Ishikawa (cell line): ENCODE results near the gene SPRED2.

Experiments used
- CEBPB ChIP-seq: IDR thresholded peaks from 2 replicates; pipeline ENCODE4 v1.6.1; 2012
- CREB1 ChIP-seq: IDR thresholded peaks from 2 replicates; pipeline ENCODE4 v1.6.1; 2012; ENCODE audit warnings: low read depth
- EGR1 ChIP-seq: IDR thresholded peaks from 2 replicates; pipeline ENCODE4 v1.6.1; 2012
- EP300 ChIP-seq: IDR thresholded peaks from 2 replicates; pipeline ENCODE4 v1.6.1; 2012; ENCODE audit warnings: borderline replicate concordance
- FOXM1 ChIP-seq: IDR thresholded peaks from 2 replicates; pipeline ENCODE4 v1.6.1; 2012; ENCODE audit warnings: low read depth, borderline replicate concordance
- NFIC ChIP-seq: IDR thresholded peaks from 2 replicates; pipeline ENCODE4 v1.6.1; 2012
- RAD21 ChIP-seq: IDR thresholded peaks from 2 replicates; pipeline ENCODE4 v1.6.1; 2012; ENCODE audit warnings: low read depth
- TAF1 ChIP-seq: IDR thresholded peaks from 2 replicates; pipeline ENCODE4 v1.6.1; 2012; ENCODE audit warnings: low read depth, mild to moderate bottlenecking
- TCF12 ChIP-seq: IDR thresholded peaks from 2 replicates; pipeline ENCODE4 v1.6.1; 2012; ENCODE audit warnings: low read depth
- TEAD4 ChIP-seq: IDR thresholded peaks from 2 replicates; pipeline ENCODE4 v1.6.1; 2012
- YY1 ChIP-seq: IDR thresholded peaks from 2 replicates; pipeline ENCODE4 v1.6.1; 2012; ENCODE audit warnings: low read depth
- ZBTB7A ChIP-seq: IDR thresholded peaks from 2 replicates; pipeline ENCODE4 v1.6.1; 2012; ENCODE audit warnings: low read depth
- TF ChIP-seq, protein P1 (sequence below): IDR thresholded peaks from 2 replicates; pipeline ENCODE4 v1.6.1; 2012; ENCODE audit warnings: low read depth, mild to moderate bottlenecking
- TF ChIP-seq, protein P2 (sequence below): IDR thresholded peaks from 2 replicates; pipeline ENCODE4 v1.6.1; 2012
- TF ChIP-seq, protein P3 (sequence below): IDR thresholded peaks from 2 replicates; pipeline ENCODE4 v1.6.1; 2012

SPRED2 gene

DNA sequence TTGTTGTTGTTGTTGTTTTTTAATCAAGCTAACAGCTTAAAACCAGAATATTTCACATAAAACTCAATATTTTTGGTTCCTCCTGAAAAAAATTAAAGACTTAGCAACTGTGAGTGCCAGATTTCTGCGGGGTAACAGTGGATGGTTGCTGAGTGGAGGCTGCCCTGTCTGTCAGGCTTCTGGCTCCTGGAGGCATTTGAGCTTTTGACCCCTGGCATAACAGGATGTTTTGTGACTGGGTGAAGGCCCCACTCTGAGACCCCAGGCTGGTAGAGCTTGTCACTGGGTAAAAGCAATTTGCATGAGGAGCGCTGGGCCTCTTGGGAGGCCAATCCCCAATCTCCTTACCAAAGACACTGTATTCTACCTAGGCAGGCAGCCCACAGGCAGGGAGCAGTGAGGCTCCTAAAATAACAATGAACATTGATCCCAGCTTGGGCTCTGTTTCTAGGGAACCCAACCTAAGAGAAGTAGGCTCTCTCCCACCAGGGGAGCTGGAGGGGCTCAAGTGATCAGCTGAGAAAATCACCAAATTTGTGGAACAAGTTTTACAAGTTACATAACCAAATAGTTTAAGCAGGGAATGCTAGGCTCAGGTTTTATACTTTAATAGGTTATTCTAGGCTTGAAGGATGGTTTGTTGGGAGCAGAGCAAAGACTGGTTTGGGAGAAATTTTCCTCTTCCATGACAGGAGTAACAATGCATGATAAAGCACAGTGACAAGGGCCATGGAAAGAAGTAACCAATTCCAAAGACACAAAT is 5.9 kb upstream of the SPRED2 start:
- TF ChIP-seq FOXM1 (no peak), TCF12 (no peak), CEBPB (no peak), EP300 (no peak), TEAD4 (no peak), EGR1 (no peak), CREB1 (no peak), RAD21 (no peak)
- TF ChIP-seq, protein P1, sequence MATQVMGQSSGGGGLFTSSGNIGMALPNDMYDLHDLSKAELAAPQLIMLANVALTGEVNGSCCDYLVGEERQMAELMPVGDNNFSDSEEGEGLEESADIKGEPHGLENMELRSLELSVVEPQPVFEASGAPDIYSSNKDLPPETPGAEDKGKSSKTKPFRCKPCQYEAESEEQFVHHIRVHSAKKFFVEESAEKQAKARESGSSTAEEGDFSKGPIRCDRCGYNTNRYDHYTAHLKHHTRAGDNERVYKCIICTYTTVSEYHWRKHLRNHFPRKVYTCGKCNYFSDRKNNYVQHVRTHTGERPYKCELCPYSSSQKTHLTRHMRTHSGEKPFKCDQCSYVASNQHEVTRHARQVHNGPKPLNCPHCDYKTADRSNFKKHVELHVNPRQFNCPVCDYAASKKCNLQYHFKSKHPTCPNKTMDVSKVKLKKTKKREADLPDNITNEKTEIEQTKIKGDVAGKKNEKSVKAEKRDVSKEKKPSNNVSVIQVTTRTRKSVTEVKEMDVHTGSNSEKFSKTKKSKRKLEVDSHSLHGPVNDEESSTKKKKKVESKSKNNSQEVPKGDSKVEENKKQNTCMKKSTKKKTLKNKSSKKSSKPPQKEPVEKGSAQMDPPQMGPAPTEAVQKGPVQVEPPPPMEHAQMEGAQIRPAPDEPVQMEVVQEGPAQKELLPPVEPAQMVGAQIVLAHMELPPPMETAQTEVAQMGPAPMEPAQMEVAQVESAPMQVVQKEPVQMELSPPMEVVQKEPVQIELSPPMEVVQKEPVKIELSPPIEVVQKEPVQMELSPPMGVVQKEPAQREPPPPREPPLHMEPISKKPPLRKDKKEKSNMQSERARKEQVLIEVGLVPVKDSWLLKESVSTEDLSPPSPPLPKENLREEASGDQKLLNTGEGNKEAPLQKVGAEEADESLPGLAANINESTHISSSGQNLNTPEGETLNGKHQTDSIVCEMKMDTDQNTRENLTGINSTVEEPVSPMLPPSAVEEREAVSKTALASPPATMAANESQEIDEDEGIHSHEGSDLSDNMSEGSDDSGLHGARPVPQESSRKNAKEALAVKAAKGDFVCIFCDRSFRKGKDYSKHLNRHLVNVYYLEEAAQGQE: no peak
- TF ChIP-seq, protein P2, sequence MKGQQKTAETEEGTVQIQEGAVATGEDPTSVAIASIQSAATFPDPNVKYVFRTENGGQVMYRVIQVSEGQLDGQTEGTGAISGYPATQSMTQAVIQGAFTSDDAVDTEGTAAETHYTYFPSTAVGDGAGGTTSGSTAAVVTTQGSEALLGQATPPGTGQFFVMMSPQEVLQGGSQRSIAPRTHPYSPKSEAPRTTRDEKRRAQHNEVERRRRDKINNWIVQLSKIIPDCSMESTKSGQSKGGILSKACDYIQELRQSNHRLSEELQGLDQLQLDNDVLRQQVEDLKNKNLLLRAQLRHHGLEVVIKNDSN: no peak

DNA sequence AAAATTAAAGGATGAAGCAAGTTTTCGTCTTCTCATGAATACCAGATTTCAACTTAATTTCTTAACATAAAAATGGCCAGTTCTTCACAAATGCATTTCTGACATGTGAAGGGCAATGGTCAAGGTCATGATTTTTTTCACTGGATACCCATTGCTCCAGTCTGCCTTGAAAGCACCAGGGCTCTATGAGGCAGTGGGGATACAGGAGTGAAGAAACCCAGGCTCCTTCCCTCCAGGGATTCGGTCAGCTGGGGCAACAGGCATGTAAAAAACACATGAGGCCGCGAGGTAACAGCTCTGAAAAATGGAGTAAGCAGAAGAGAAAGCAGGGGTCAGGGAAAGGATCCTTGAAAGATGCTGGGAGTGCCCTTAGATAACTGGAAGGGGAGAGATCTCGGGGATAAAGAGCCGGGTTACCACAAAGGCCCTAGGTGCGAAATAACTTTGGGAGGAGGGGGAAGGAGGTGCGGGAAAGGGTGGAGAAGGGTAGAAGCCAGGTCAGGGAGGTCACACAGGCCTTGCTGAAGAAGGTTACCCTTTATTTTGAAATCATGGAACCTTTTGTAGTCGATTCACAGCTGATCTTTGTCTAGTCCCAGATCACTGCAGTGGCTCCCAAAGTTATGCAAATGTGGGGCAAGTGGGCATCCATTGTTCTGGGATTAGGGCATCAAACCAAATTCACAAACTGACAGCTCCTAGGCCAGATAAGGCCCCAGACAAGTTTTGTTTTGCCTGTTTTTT is 5.2 kb upstream of the SPRED2 start:
- TF ChIP-seq TAF1 (no peak), CEBPB (no peak), YY1 (no peak), EP300 (no peak), EGR1 (no peak), TCF12 (no peak)
- TF ChIP-seq, protein P2: no peak

DNA sequence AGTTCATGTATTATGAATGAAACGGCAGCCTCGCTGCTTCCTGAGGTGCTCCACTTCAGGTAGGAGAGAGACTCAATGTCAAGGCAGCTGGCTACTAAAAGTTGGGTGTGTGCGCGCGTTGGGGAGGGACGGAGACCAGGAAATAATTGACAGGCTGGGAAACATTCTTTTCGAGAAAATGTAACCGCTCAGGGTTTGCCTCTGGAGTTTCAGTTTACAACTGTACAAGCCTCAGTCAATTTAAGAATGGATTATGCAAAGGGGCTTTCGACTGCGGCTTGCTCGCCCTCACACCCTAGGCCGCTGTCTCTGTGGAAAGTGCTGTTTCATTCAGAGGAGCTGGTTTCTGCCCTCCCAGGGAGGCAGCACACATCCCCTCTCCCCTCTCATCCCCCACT is 4.4 kb upstream of the SPRED2 start:
- TF ChIP-seq, protein P3, sequence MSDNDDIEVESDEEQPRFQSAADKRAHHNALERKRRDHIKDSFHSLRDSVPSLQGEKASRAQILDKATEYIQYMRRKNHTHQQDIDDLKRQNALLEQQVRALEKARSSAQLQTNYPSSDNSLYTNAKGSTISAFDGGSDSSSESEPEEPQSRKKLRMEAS: no peak; the same call in 1 of the 2 replicates
- TF ChIP-seq ZBTB7A (0 out of 2 replicates have a peak, but pooled peaks have one; percentile 17), EP300 (no peak)

DNA sequence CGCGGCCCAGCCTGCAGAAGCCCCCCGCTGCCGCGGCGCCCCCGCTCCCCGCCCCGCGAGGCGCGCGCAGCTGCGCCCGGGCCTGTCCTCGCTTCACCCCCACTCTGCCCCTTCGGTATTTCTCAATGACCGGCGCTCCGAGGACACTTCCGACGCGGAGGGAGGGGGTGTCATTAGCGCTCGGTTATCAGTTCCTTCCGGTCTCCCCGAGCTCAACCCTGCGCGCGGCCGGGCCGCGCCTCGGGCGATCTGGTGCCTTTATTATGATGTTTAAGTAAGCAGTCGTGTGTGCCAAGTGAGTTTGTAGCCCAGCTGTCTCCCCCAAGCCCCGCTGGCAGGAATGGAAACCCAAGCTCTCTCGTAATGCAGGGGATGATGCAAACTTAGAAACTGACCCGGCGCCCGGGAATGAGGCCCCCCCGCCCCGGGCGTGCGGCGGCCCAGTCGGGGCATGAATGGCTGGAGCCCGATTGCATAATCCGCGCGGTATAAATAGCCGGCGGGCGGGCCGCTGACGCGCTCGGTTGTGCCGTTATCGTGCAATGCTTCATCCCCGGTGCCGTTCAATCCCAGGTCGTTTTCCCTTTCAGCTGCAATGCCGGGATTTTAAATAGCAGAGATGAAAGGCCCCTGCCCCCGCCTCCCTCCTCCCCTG is 3.9 kb upstream of the SPRED2 start:
- peak; percentile 98 for TF ChIP-seq CEBPB
- TF ChIP-seq ZBTB7A: 0 out of 2 replicates have a peak, but pooled peaks have one; percentile 9
- no peak for TF ChIP-seq FOXM1
- peak; percentile 49 for TF ChIP-seq TEAD4
- TF ChIP-seq TCF12: peak; percentile 52
- TF ChIP-seq, protein P2: no peak

DNA sequence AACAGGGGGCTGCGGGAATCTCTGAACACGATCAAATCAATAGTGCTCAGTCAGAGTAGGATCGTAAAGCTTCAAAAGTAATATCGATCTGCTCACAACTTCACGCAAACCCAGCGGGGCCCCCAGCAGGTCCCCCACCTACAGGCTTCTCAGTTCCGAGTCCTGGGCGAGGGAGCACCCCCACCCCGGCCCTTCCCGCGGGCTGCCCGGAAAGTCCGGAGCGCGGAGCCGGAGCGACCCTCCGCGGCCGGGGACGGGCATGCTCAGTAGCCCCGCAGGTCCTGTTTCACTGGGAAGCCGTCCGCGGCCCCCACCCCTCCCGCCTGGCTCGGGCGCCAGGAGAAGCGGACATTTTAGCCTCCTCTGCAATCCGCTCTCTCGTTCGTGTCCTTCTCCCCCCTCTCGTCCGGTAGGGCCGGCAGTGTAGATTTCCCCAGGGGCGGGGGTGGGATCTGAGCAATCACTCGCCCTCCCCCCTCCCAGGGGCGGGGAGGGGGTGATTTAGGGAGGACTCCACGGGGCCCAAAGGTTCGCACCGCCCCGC is 3.3 kb upstream of the SPRED2 start:
- TF ChIP-seq EGR1 (0 out of 2 replicates have a peak, but pooled peaks have one; percentile 19), YY1 (peak; percentile 76), RAD21 (peak; percentile 34; the same call in 1 of the 2 replicates), CEBPB (no peak), TAF1 (peak; percentile 71), NFIC (peak; percentile 54), FOXM1 (no peak; the same call in 1 of the 2 replicates), EP300 (no peak; the same call in 1 of the 2 replicates), TCF12 (peak; percentile 75; the same call in 1 of the 2 replicates), TEAD4 (0 out of 2 replicates have a peak, but pooled peaks have one; percentile 15), CREB1 (peak; percentile 34; the same call in 1 of the 2 replicates), ZBTB7A (peak; percentile 73; the same call in 1 of the 2 replicates)
- TF ChIP-seq, protein P1: no peak
- TF ChIP-seq, protein P3: peak; percentile 55
- TF ChIP-seq, protein P2: 0 out of 2 replicates have a peak, but pooled peaks have one; percentile 17
